Measurements from ENCODE around the gene TMC2.

DNA sequence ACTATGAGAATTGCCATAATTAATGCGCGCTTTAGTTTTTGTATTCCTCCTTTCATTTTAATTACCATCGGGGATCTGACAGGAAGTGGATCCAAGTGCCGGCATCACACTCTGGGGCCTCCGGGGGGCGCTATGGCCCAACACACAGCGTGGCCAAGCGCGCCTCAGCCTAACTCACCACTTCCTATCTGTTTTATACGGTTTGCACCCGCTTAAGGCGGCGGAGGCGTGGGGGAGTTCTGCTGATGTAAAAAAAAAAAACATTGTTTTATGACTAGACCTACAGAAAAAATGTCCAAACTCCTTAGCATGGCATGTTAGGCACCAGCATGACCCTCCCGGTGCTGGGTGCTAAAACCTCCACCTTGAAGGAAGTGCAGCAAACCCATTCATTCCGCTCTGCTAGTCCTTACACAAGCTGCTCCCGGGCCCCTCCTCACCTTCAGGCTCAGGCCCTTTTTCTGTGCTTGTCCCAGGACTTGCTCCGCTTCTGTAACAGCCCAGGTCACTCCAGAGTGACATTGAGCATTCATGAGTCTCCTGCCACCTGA lies 151.7 kb downstream of the TMC2 start:
- no peak for TF ChIP-seq EP300 (IDR thresholded peaks at IDR 0.05)
- TF ChIP-seq, protein P1, sequence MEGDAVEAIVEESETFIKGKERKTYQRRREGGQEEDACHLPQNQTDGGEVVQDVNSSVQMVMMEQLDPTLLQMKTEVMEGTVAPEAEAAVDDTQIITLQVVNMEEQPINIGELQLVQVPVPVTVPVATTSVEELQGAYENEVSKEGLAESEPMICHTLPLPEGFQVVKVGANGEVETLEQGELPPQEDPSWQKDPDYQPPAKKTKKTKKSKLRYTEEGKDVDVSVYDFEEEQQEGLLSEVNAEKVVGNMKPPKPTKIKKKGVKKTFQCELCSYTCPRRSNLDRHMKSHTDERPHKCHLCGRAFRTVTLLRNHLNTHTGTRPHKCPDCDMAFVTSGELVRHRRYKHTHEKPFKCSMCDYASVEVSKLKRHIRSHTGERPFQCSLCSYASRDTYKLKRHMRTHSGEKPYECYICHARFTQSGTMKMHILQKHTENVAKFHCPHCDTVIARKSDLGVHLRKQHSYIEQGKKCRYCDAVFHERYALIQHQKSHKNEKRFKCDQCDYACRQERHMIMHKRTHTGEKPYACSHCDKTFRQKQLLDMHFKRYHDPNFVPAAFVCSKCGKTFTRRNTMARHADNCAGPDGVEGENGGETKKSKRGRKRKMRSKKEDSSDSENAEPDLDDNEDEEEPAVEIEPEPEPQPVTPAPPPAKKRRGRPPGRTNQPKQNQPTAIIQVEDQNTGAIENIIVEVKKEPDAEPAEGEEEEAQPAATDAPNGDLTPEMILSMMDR (IDR thresholded peaks at IDR 0.05), result peak; percentile 43 to 62 (median 56)

Measured in upper lobe of left lung (tissue), 4 donors.